Gastrocnemius medialis (tissue), 4 donors: Measurements from ENCODE around the gene CLIP3. TPM values are rescaled to one million over a fixed set of nuclear protein-coding genes. Genes with fewer than 3 reads are reported as not detected.

Experiments
- ATAC-seq, 2 donors: fragments of 150-250 bp; one replicate each; pipeline ENCODE4 v1.9.1; 2016
- DNase-seq, 2 donors: peaks; one replicate each; pipeline ENCODE4 v3.0.0-alpha.2; 2019
- H3K27ac ChIP-seq, 4 donors: fragments of 200-600 bp; sonication (generic); 1 replicate in 1 of 4; 2 replicates in 3 of 4; pipeline ENCODE4 v1.5.1; 2016 to 2018; ENCODE audit warnings: mild to moderate bottlenecking in 2 of 4, moderate library complexity in 1 of 4
- H3K27me3 ChIP-seq, 3 donors: fragments of 200-600 bp; sonication (generic) in 2 of 3; 1 replicate in 1 of 3; 2 replicates in 2 of 3; pipeline versions ENCODE4 v1.5.1 to v1.6.0; 2016 to 2019; ENCODE audit warnings: mild to moderate bottlenecking in 1 of 3, moderate library complexity in 1 of 3
- H3K36me3 ChIP-seq, 2 donors: fragments of 200-600 bp; sonication (generic) in 1 of 2; one replicate each; pipeline ENCODE4 v1.5.1; 2017 to 2018
- H3K4me1 ChIP-seq, 2 donors: fragments of 200-600 bp; sonication (generic) in 1 of 2; one replicate each; pipeline ENCODE4 v1.5.1; 2016 to 2017; ENCODE audit warnings: mild to moderate bottlenecking in 2 of 2
- H3K4me3 ChIP-seq, 4 donors: fragments of 200-600 bp; sonication (generic) in 3 of 4; 1 replicate in 1 of 4; 2 replicates in 3 of 4; pipeline ENCODE4 v1.5.1; 2016 to 2019; ENCODE audit warnings: mild to moderate bottlenecking in 2 of 4
- H3K9me3 ChIP-seq, 3 donors: fragments of 200-600 bp; sonication (generic) in 2 of 3; 1 replicate in 1 of 3; 2 replicates in 2 of 3; pipeline ENCODE4 v1.5.1; 2016 to 2019
- CTCF ChIP-seq, 5 experiments: fragments of 450-650 bp in 3 of 5; fragments of 200-600 bp in 2 of 5; sonication (generic) in 2 of 5; IDR thresholded peaks in 4 of 5; conservative IDR thresholded peaks in 1 of 5; 1 replicate in 4 of 5; 2 replicates in 1 of 5; pipeline ENCODE4 v1.5.1; 2016 to 2019; ENCODE audit warnings: antibody characterized with exemption in 5 of 5, mild to moderate bottlenecking in 3 of 5, moderate library complexity in 3 of 5
- POLR2A ChIP-seq, 2 donors: fragments of 450-650 bp; IDR thresholded peaks; one replicate each; pipeline ENCODE4 v1.6.1; 2017; ENCODE audit warnings: antibody characterized with exemption in 2 of 2, mild to moderate bottlenecking in 2 of 2, moderate library complexity in 2 of 2
- in situ Hi-C, 4 donors: fragments of 200-750 bp; cut with MboI; loops; one replicate each; pipeline versions ENCODE4 v1.15.0 to v1.8.0; 2017; ENCODE audit warnings: low sequenced_read_pairs in 4 of 4
- intact Hi-C: fragments of 100-400 bp; cut with DNase I; formaldehyde crosslinking; loops from one replicate; pipeline ENCODE4 v1.15.1; 2023; ENCODE audit warnings: low total_unique reads
- total RNA-seq, 4 donors: library from RNA; depleted of rRNA; stranded (reverse); fragments of >200 nt; gene quantifications; one replicate each; pipeline versions ENCODE4 v1.1.0 to v1.2.3, GENCODE V29; 2016

Gene CLIP3
- total RNA-seq, 4 donors from 2014 or later = 0.61 to 3.2 (median 1.8) TPM

- ATAC-seq (no peak), DNase-seq (no peak)
- H3K9me3 ChIP-seq = no peaks in the 10 kb centered on the region
- H3K4me1 ChIP-seq = peaks cover 0 to 6% of the 10 kb centered on the region in 2 donors
- H3K27me3 ChIP-seq = peaks cover 19 to 39% (median 37%) of the 10 kb centered on the region in 3 donors
- no peak overlapping the region for H3K27ac ChIP-seq
- intact Hi-C loops = no loop called here
- in situ Hi-C loops = no loop called here
- no peak overlapping the region for H3K4me3 ChIP-seq
- TF ChIP-seq CTCF (IDR thresholded peaks at IDR 0.05 in 4 of 5, conservative IDR thresholded peaks at IDR 0.05 in 1 of 5) (no peak), POLR2A (IDR thresholded peaks at IDR 0.05) (no peak)
- no peaks in the 10 kb centered on the region for H3K36me3 ChIP-seq
These were observed 43.8 kb downstream of the CLIP3 start for GRCh38 chr19:35988824-35989223.

- in situ Hi-C loops (no loop called here), intact Hi-C loops (no loop called here)
- H3K9me3 ChIP-seq = no peaks in the 10 kb centered on the region
- no peak for ATAC-seq
- no peak for DNase-seq
- no peaks in the 10 kb centered on the region for H3K36me3 ChIP-seq
- H3K27ac ChIP-seq = no peak overlapping the region
- H3K4me3 ChIP-seq = peak overlapping the region in 2 of 4 donors; percentile 25 to 33
- peaks cover 19 to 39% (median 37%) of the 10 kb centered on the region in 3 donors for H3K27me3 ChIP-seq
- peaks cover 0 to 5% of the 10 kb centered on the region in 2 donors for H3K4me1 ChIP-seq
- TF ChIP-seq POLR2A (IDR thresholded peaks at IDR 0.05) = no peak
- TF ChIP-seq CTCF (IDR thresholded peaks at IDR 0.05 in 4 of 5, conservative IDR thresholded peaks at IDR 0.05 in 1 of 5) = no peak
These were observed 45.1 kb downstream of the CLIP3 start for GRCh38 chr19:35987571-35987896.

DNA sequence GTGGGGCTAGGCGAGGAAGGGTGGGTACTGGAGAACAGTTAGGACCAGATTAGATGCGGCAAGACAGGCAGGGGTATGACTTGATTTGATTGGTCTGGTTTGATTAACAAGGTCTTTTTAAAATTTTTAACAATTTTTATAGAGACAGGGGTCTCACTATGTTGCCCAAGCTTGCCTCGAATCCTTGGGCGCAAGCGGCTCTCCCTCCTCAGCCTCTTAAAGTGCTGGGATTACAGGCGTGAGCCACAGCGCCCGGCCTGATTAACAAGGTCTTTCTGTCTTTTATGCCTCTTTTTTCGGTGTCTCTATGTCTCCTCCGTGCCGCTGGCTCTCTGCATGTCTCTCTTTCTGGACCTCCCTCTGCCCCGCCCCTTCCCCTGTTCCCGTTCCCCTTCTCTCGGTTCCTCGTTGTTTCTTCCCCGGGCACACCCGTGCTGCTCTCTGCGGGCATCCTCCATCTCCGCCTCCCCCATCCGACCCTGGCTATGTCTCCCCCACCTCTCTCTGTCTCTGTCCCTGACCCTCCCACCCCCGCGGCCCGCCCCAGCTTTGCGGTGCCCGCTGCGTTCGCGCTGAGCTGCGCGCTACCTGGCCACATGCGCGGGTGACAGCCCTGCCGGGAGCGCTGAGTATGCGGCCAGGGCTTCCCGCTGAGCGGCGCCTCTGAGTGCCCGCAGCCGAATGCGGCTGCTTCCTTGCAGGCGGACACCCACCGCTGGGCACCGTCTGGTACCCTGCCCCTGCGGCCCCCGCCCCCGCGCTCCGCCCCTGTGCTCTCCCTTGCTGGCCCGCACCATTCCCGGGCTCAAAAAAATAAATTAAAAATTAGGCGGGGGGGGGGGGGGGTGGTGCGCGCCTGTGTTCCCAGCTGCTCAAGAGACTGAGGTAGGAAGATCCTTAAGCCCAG is 45.8 kb downstream of the CLIP3 start:
- in situ Hi-C loops = no loop called here
- H3K9me3 ChIP-seq = no peaks in the 10 kb centered on the region
- H3K4me3 ChIP-seq = peak overlapping the region in 3 of 4 donors; percentile 5 to 33 (median 25)
- H3K27me3 ChIP-seq = peaks cover 19 to 39% (median 37%) of the 10 kb centered on the region in 3 donors
- intact Hi-C loops = no loop called here
- ATAC-seq = no peak
- TF ChIP-seq POLR2A (IDR thresholded peaks at IDR 0.05) (no peak), CTCF (IDR thresholded peaks at IDR 0.05 in 4 of 5, conservative IDR thresholded peaks at IDR 0.05 in 1 of 5) (no peak)
- H3K27ac ChIP-seq = no peak overlapping the region
- no peaks in the 10 kb centered on the region for H3K36me3 ChIP-seq
- H3K4me1 ChIP-seq = peaks cover 0 to 5% of the 10 kb centered on the region in 2 donors
- DNase-seq = no peak

GRCh38 chr19:35986111-35986510 is 46.6 kb downstream of the CLIP3 start:
- DNase-seq (no peak), ATAC-seq (no peak)
- Histone ChIP-seq H3K27ac (no peak overlapping the region), H3K4me1 (peaks cover 0 to 5% of the 10 kb centered on the region in 2 donors), H3K36me3 (no peaks in the 10 kb centered on the region), H3K9me3 (no peaks in the 10 kb centered on the region), H3K27me3 (peaks cover 19 to 39% (median 37%) of the 10 kb centered on the region in 3 donors), H3K4me3 (no peak overlapping the region)
- TF ChIP-seq POLR2A (IDR thresholded peaks at IDR 0.05) = no peak
- no peak for TF ChIP-seq CTCF (IDR thresholded peaks at IDR 0.05 in 4 of 5, conservative IDR thresholded peaks at IDR 0.05 in 1 of 5)
- in situ Hi-C loops (no loop called here), intact Hi-C loops (no loop called here)
